ENCODE results near the gene CHL1.
"Not testable (repeated sequence)": the region's sequence is repeated elsewhere in the genome, so short reads cannot be mapped to it uniquely, and the experiment has no call there.

Gene CHL1

DNA sequence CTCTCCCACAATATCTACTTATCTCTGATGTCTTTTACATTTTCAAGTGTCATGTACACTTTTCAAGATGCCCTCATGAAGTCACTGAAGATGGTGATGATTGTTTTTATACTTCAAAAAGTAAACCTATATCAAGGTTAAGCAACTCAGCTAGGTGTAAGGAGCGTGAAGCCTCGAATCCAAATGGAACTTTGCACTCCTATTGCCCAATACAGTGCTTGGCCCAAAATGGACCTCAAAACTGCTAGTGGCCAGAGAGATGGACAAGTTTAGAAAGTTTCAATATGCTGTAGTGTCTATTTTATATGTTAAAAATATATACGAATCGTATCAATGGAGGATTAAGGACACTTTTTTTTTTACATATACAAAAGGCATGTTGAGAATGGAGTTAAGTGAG is 167.7 kb downstream of the CHL1 start:
- no peak for DNase-seq (ENCODE audit: low read depth, low spot score)
- H3K4me3 ChIP-seq (ENCODE audit: low read length), result no peak overlapping the region

DNA sequence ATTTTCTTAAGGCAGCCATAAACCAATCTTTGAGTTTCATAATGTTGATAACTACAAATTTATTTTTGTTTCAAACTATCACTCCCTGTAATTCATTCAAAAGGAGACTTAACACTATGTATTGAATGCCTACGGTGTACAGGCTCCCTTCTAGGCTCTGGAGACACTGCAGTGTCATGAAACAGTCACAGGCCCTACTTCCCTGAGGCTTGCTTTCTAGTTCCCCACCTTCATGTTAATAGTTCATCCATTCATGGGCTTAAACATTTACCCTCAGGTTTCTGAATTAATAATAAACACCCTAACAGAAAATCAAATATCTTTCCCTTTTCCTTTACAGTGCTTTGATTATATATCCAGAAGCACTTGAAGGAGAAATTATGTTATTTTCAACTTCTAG is 168.7 kb downstream of the CHL1 start:
- H3K4me3 ChIP-seq (ENCODE audit: low read length), result no peak overlapping the region
- no peak for DNase-seq (ENCODE audit: low read depth, low spot score)

DNA sequence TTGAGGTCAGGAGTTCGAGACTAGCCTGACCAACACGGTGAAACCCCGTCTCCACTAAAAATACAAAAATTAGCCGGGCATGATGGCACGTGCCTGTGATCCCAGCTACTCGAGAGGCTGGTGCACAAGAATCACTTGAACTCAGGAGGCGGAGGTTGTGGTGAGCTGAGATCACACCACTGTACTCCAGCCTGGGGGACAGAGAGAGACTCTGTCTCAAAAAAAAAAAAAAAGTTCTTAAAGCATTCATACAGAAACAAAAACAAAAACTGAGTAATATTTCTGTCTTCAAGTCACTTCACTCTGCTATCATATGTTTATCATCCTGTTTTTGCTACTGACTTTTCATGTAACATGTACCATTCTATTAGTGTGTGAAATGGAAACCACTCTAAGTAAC is 169.7 kb downstream of the CHL1 start:
- H3K4me3 ChIP-seq (ENCODE audit: low read length), result not testable (repeated sequence)

DNA sequence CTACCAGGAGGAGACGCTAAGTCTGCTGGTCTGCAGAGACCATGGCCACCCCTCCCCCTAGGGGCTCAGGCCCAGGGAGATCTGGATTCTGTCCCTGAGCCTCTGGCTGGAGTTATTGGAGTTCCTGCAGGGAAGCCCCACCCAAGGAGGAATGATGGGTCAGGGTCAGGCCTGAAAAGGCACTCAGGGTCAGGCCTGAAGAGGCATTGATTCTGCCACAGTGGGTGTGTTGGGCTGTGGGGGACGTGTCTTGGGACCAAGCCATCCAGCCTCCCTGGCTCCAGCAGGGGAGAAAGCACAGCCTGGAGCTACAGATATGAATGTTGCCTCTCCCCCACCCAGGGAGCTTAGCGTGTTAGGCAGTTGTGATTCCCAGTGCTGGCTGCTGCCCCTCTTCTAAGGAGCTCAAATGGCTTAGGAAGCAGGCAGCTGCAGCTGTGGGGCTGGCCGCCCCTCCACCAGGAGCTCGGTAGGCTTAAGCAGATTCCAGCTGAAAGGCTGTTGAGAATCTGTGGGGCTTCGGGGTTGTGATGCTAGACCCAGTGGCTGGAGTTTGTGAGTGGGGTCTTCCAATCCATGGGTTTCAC is 176.7 kb downstream of the CHL1 start:
- DNase-seq (ENCODE audit: low read depth, low spot score), result no peak
- no peak overlapping the region for H3K4me3 ChIP-seq (ENCODE audit: low read length)

More for the DNA sequence above, 169.7 kb downstream of the CHL1 start:
- not testable (repeated sequence) for DNase-seq (ENCODE audit: low read depth, low spot score)

DNA sequence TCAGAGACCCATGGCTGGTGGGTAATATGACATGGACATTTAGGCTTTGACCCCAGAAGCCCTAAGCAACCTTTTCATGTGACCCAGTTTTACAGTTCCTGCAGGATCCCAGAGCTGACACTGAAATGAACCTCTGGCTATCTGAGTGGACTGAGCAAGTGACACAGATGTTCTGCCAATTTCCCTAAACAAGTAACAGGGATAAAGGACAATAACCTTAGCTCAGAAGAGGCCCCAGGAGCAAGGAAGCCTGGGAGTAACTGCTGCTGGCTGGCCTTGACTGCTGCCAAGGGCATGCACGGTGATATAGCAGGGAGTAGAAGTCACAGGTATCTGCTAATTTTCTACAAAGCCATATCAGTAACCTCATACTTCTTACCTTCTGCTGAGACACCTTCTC is 177.9 kb downstream of the CHL1 start:
- H3K4me3 ChIP-seq (ENCODE audit: low read length), result no peak overlapping the region
- DNase-seq (ENCODE audit: low read depth, low spot score), result no peak

DNA sequence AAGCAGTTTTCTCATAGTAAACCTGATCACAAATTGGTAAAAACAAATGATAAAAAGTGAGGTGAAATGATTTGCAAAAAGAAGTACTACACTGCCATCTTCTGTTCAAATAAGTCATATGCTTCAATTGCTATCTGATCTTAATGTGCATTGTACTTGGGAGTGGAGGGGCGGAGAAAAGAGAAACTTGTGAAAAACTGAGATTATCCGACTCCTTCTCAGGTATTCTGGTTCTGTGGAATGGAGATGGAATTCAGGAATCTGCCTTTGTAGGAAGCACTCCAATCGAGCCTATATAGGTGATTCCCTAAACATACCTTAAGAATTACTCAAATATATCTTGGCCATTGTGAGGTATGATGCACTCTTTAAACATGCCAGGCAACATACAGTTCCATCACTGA is 180.6 kb downstream of the CHL1 start:
- peak; percentile 32 for DNase-seq (ENCODE audit: low read depth, low spot score)
- no peak overlapping the region for H3K4me3 ChIP-seq (ENCODE audit: low read length)

DNA sequence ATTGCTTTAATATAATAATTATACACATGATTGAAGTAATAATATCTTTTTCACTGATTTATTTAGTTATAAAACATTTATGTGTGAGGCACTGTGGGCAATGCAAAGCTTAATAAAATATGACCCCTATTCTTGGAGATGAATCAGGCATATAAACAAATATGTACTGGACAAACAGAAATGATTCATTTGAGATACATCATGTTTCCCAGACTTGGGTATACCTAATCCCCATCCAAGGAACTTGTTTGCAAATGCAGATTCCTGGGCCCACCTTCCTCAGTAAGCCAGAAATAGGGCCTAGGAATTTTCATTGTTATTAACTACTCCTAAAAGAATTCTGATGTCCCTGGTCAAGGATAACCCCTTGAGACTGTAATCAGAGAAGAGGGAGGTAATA is 184.2 kb downstream of the CHL1 start:
- H3K4me3 ChIP-seq (ENCODE audit: low read length), result no peak overlapping the region
- no peak for DNase-seq (ENCODE audit: low read depth, low spot score)

DNA sequence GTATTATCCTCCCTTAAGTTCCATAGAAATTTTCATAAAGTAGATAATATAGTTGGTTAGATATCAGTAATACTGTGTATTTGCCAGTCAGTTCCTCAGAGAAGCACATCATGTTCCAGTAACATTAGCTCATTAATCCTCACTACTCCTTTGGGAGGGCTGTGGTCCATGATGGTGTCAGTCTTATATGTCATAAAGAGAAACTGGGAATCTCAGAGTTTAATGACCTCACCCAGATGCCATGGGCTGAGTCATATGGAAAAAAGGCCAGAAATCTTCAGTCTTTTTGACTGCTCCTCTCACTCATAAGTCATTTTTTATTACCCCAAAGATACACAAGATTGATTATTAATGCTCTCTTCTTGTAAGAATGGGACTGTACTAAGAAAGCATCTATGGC is 188.6 kb downstream of the CHL1 start:
- H3K4me3 ChIP-seq (ENCODE audit: low read length), result no peak overlapping the region
- DNase-seq (ENCODE audit: low read depth, low spot score), result no peak

DNA sequence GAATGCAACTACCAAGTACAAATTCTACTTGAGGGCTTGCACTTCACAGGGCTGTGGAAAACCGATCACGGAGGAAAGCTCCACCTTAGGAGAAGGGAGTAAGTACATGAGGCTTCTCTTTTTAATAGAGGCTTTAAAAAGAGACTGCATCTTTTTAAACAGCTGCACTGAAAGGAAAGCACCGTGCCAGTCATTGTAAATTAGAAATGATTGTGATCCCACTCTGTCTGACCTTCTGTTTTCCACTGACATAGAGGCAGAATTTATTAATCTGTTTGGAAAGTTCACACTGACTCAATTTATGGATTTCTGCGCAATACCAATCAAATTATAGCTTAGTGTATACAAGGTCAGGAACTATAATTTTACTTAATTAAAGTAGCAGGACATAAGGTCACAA is 198.2 kb downstream of the CHL1 start:
- DNase-seq (ENCODE audit: low read depth, low spot score), result no peak
- H3K4me3 ChIP-seq (ENCODE audit: low read length), result no peak overlapping the region

DNA sequence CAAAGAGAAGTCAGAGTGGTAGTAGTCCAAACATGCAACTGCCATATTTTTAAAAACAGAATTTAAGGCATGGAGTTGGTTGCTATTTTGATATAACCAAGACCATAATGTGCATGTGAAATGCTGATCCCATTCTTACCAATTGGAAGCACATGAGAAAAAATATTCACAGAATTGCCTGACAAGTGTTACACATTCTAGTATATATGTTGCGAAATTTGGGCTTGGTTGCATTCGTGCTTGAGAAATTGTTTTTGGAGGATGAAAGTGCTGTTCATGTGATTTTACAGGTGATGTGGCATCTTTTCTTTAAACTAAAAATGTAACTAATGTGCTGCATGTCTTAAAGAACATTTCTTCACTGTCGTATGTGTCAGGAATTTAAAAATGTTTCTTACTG is 199.7 kb downstream of the CHL1 start:
- no peak overlapping the region for H3K4me3 ChIP-seq (ENCODE audit: low read length)
- DNase-seq (ENCODE audit: low read depth, low spot score), result no peak

DNA sequence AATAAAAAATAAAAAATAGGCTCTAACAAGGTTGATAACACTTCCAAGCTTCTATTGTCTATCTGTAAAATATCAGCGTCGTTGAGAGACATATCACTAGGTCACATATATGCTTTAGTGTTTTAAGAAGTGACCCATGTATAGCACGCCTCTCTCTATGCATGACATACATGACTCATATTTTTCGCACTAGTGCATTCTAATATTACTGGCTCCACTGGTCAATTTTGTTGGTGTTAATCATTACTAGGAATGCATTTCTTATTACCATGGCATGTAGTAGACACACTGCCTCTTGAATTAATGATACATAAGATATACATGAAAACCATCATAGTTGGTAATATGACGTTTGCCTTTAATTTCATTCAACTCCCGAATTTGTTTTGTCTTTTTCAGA is 203.1 kb downstream of the CHL1 start:
- no peak for DNase-seq (ENCODE audit: low read depth, low spot score)
- H3K4me3 ChIP-seq (ENCODE audit: low read length), result no peak overlapping the region

DNA sequence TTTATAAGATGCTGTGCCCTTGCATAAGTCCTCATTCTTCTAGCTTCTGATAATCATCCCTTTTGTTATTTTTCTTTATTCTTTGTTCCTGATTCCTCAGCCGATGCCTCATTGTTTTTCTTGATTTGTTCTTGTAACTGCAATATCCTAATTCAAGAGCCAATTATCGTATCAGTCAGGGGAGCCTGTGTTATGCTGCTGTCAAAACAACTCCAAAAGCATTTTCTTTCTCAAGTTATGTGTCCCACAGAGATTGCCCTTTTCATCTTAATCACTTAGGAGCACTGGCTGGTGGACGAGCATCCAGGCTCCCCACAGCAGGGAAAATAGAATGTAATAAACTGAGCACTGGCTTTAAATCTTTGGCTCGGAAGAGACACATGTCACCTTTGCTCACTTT is 207.3 kb downstream of the CHL1 start:
- no peak overlapping the region for H3K4me3 ChIP-seq (ENCODE audit: low read length)
- DNase-seq (ENCODE audit: low read depth, low spot score), result no peak

DNA sequence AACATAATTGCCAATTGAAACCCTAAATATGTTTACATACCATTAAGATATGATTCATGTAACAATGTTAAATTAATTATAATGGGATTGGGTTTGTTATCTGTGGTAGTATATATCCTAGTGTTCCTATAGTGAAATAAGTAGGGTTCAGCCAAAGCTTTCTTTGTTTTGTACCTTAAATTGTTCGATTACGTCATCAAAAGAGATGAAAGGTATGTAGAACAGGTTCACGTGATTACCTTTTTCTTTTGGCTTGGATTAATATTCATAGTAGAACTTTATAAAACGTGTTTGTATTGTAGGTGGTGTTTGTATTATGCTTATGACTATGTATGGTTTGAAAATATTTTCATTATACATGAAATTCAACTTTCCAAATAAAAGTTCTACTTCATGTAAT is 212.4 kb downstream of the CHL1 start:
- no peak overlapping the region for H3K4me3 ChIP-seq (ENCODE audit: low read length)
- no peak for DNase-seq (ENCODE audit: low read depth, low spot score)

DNA sequence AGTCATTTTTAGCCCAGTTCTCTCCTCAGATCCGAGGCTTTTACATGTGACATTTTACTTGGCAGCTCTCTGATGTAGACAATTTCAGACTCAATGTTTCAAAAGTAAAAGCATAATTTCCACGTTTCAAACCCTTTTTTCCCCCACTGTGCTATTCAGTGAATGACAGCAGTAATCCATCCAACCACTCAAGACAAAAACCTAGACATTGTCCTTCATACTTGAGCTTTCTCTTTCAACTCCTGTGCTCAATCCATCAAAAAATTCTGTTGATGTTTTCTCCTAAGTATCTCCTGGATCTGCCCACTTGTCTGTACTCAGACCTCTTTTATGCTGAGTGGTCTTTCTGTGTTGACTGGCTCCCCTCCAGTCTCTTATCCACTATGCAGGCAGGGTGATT is 214.7 kb downstream of the CHL1 start:
- H3K4me3 ChIP-seq (ENCODE audit: low read length), result no peak overlapping the region

DNA sequence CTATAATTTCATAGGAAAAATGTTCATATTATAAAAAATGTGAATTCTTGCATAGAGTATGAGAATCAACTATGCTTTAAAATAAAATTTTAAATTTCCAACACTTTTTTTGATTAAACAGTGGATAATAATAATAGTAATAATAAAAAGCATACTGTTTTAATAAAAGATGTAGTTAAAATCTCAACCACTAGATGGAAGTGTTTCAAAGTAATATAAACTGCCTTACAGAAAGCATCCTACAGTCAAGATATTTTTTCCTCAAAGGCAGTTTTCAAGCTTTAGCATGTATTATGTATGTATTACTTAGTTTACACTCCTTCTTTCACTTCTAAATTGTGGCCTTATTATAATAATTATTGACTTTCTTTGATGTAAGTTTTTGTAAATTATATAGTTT is 217.5 kb downstream of the CHL1 start:
- DNase-seq (ENCODE audit: low read depth, low spot score), result peak; percentile 0
- no peak overlapping the region for H3K4me3 ChIP-seq (ENCODE audit: low read length)

More for the DNA sequence above, 214.7 kb downstream of the CHL1 start:
- DNase-seq (ENCODE audit: low read depth, low spot score), result no peak

DNA sequence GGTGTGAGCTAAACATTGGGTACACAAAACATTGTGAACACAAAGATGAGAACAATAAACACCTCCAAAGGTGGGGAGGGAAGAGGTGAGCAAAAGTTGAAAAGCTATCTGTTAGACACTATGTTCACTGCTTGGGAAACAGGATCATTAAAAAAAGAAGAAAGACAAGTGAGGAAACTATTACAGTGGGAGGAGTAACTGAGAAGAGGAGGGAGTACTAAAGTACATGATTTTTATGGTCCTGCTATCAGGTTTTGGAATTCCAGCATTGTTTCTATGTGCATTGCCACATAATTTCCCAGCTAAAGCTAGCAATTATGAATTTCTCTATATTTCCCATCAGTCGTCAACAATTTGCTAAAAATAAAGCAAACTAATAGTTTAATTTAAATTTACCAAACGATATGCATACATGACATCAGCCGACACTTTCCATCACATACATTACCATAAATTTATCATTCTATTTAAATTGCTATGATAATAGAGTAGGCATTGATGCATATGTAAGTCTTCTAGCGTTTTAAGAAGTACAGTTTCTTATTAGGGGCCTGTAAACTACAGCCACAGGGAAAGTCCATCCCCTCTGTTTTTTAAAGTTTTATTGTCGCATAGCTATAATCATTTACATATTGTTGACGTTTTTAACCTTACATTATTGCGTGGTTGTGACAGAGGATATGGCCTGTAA is 221.8 kb downstream of the CHL1 start:
- no peak overlapping the region for H3K4me3 ChIP-seq (ENCODE audit: low read length)
- no peak for DNase-seq (ENCODE audit: low read depth, low spot score)

DNA sequence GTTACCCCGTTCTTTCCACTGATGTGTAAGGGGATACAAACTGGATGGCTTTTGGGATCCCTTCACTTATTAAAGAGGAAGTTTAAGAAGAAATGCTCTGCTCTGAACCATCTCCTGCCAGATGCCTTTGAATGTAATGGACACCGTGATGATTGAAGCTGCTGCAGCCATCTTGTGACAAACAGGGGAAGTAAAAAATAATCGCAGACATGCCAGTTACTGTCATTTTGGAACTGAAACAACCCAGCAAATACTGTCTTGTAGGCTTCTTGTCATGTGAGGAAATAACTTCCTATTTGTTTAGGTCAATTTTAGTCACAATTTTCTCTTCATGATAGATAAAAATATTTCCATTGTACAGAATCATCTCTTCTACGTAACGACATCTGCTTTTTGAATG is 224.0 kb downstream of the CHL1 start:
- DNase-seq (ENCODE audit: low read depth, low spot score), result no peak
- H3K4me3 ChIP-seq (ENCODE audit: low read length), result no peak overlapping the region

DNA sequence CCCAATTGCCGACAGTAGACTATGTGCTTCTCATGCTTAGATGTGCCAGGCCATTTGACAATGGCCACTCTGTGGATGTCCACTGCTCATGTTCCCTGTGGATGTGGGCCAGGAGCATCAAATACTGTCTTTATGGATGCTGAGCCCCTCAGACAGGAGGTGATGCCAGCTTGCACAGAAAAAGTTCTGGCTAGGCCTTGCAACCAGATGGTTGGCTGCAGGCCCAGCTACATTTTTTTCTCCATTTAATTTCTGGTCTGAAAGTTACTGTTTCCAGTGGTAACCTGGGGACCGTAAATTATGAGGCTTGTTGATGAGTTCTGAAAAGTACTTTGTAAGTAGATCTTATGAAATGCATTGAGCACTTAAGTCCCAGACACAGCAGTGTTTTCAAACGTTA is 228.5 kb downstream of the CHL1 start:
- DNase-seq (ENCODE audit: low read depth, low spot score), result no peak
- H3K4me3 ChIP-seq (ENCODE audit: low read length), result no peak overlapping the region

DNA sequence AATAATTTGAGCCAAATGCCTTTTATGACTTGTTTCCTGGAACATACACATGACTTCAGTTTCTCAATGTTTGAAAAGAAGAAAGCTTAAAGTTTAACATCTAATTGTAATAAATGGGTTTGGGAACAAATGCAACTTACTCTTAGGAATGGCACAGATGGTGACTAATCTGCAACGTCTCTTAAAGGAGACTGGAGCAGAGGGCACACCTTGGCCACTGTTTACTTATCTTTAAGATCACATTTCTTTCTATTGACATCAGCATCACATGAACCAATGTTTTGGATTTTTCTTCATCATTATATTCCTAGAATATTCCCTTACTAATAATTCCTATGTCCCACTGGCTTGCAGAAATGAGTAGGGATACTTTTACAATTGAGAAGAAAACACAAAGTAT is 229.5 kb downstream of the CHL1 start:
- DNase-seq (ENCODE audit: low read depth, low spot score), result no peak
- no peak overlapping the region for H3K4me3 ChIP-seq (ENCODE audit: low read length)

DNA sequence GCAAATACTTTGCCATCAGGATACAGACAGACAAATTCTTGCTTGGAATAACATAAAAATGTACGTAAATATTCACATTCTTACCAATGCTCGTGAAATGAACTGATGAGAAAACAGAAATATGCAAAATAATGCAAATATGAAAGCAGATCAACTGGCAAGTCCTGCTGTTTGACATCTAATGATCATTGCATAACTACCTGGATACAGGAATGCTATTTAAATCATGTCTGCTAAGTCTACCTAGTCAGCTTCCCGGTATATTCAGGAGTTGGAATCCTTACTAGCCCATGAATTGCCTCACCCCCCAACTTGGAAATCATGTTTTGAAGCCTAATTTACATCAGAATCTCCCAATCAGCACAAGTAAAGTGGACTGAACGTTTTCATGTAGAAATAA is 230.6 kb downstream of the CHL1 start:
- no peak for DNase-seq (ENCODE audit: low read depth, low spot score)
- no peak overlapping the region for H3K4me3 ChIP-seq (ENCODE audit: low read length)

DNA sequence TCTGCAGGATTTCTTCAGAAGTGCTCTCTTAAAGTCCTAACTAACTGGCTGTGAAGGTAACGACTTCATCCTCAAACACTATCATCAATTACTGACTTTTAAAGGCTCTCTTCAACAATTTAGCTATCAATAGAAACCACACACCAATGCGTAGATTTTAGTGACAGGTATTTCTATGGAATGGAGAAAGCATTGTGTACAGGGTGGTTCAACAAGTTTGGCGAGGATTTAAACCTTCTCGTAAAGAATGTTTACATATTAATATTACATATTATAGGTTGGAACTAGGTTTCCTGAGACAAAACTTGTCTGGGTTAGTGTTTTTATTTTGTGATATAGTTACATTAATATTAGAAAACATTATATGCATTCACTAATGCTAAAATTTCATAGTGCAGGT is 233.6 kb downstream of the CHL1 start:
- DNase-seq (ENCODE audit: low read depth, low spot score), result no peak
- no peak overlapping the region for H3K4me3 ChIP-seq (ENCODE audit: low read length)

All from Jurkat, Clone E6-1 (cell line).